HG02938 (cell line): ENCODE data around the gene DUS4L.
"Not testable (repeated sequence)": the region's sequence is repeated elsewhere in the genome, so short reads cannot be mapped to it uniquely, and the experiment has no call there.

Source experiments
- ATAC-seq: cut with Tn5 transposase; IDR thresholded peaks from one replicate; pipeline ENCODE4 v1.9.1; 2021; ENCODE audit warnings: mild to moderate bottlenecking, moderate library complexity; ENCODE audit not compliant: unreplicated experiment

Gene DUS4L, protein sequence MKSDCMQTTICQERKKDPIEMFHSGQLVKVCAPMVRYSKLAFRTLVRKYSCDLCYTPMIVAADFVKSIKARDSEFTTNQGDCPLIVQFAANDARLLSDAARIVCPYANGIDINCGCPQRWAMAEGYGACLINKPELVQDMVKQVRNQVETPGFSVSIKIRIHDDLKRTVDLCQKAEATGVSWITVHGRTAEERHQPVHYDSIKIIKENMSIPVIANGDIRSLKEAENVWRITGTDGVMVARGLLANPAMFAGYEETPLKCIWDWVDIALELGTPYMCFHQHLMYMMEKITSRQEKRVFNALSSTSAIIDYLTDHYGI

DNA sequence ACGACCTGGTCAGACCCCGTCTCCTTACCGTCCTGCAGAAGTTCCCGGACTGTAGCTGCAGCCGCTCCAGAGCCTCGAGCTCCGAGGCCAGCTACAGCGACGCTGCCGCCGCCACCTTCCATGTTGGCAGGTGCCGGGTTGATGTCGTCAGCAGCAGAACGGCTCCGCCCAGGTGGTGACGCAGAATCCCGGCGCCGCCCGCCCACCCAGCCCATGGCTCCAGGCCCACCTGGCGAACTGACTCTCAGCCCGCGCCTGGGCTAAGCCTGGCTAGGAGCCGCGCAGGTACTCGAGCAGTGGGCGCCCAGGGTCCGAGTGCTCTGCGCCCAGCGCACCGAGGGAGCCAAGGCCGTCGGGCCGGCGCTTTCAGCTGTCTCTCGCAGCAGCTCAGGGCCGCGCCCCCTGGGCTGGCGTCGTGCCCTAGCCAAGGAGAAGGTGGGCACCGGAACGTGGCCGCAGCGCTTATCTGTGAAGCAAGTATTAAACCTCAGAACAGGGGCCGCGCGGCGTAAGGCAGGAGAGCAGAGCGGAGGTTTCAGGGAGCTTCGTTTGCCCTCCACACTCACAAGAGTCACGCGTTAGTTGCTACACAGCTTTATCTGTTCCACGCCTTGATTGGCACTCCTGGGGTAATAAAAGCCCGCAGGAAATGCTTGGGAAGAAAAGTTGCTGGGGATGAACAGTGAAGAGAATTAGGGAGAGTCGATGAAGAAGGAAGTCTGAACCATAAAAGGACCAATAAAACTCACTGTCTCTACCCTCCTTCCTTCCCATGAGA is at the start of gene DUS4L, which contains the start of gene COG5:
Gene DUS4L (plus strand): TSS at position 197 of the 778 bp plus-strand sequence. CDS start 3,100 bp downstream, outside the sequence.
Gene COG5 (minus strand): TSS at position 146 of the 778 bp plus-strand sequence. CDS start 24 bp downstream, at position 122.
- ATAC-seq, result peak; percentile 94

DNA sequence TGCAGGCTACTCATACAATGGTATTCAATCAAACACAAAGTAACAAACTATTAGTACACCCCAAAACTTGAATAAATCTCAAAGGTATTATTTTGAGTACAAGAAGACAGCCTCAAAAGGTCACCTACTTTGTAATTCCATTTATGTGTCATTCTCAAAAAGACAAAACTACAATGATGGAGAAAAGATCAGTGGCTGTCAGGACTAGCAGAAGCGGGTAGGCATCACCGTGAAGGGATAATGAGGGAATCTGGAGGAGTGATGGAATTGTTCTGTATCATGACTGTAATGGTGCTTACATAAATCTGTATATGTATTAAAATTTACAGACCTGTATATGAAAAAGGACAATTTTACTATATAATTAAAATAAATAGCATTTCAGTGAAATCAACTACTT is 37.1 kb upstream of the DUS4L start:
- ATAC-seq, result no peak

DNA sequence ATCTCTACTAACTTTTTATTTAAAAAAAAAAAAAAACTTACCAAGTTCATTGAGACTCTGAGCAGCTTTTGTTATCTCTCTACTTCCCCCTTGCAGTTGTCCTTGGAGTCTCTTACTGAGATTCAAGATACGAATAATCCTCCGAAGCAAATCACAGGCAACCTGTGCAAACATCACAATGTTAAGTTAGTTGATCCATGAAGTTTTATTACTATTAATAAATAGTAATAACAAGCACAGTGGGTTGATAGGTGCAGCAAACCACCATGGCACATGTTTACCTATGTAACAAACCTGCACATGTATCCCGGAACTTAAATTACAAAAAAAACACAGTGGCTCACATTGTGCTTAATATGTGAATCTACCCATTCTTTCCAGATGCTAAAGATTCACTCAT is 36.6 kb upstream of the DUS4L start:
- no peak for ATAC-seq

GRCh38 chr7:107528461-107528860 is 35.3 kb upstream of the DUS4L start:
- no peak for ATAC-seq

DNA sequence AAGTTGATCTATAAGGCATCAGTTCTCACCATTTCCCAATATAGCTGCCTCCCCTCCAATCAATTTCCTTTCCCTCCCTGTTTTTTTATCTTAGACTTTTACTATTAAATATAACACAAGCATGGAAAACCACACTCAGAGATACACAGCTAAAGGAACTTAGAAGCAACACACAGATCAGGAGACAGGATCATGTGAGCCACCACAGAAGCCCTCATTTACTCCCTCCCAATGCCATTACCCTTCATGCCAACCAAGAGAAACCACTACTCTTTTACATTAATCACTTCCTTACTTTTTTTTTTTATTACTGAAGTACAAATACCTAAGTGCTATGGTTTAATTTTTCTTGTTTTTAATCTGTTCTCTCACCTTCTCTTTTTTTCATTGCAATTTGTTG is 33.0 kb upstream of the DUS4L start:
- no peak for ATAC-seq

- ATAC-seq, result no peak
Observed at GRCh38 chr7:107534139-107534538, 29.6 kb upstream of the DUS4L start.

DNA sequence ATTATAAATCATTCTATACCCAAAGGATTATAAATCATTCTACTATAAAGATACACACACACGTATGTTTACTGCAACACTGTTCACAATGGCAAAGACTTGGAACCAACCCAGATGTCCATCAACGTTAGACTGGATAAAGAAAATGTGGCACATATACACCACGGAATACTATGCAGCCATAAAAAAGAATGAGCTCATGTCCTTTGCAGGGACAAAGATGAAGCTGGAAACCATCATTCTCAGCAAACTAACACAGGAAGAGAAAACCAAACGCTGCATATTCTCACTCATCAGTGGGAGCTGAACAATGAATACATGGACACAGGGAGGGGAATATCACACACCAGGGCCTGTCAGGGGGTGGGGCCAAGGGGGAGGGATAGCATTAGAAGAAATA is 26.5 kb upstream of the DUS4L start:
- ATAC-seq, result not testable (repeated sequence)

- no peak for ATAC-seq
Observed at GRCh38 chr7:107538001-107538400, 25.8 kb upstream of the DUS4L start.

- ATAC-seq, result no peak
Observed at GRCh38 chr7:107543338-107543993, 20.3 kb upstream of the DUS4L start.

DNA sequence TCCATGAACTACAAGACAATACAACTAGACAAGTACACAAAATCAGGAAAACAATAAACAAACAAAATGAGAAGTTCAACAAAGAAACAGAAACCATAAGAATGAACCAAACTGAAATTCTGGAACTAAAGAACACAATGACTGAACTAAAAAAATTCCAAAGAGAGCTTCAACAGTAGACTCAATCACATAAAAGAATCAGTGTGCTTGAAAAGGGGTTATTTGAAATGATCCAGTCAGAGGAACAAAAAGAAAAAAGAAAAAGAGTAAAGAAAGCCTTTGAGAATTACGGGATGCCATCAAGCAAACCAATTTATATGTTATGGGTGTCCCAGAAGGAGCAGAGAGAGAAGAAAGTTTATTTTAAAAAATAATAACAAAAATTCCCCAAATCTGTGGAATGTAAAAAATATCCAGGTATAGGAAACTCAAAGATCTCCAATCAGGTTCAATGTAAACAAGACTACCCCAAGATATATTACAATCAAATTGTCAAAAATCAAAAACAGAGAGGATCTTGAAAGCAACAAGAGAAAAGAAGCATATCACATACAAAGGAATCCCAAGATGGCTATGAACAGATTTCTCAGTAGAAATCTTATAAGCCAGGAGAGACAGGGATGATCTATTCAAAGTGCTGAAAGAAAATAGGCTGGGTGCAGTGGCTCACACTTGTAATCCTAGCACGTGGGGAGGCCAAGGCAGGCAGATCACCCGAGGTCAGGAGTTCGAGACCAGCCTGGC is 18.8 kb upstream of the DUS4L start:
- no peak for ATAC-seq

DNA sequence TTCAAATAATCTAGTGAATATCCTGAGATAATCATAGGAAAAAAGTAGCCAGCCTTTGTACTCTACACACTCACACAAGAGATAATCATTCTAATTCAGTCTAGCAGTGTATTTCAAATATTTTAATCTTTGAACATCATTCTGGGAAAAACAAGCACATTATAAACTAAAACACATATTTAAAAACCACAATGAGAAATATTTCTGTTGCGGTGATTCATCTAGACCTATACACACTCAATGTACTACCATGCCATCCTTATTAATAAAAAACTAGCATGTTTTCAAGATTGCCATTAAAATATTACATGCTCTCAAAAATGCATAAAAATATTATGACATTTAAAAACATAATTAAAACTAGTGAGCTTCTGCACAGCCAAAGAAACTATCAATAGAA is 11.8 kb upstream of the DUS4L start:
- no peak for ATAC-seq

DNA sequence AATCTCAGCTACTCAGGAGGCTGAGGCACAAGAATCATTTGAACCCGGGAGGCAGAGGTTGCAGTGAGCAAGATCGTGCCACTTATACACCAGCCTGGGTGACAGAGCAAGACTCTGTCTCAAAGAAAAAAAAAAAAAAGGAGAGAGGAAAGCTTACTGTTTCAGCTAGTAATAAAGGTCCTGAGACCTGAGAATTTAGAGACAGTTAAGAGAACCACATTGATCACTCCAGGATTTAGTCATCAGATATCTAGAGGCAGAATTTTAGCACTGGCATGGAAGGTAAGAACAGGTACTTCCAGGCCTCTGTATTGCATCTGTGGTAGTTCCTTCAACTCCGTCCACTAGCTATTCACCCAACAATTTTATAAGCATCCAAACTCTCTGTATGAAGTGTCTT is 7.9 kb upstream of the DUS4L start:
- ATAC-seq, result no peak

DNA sequence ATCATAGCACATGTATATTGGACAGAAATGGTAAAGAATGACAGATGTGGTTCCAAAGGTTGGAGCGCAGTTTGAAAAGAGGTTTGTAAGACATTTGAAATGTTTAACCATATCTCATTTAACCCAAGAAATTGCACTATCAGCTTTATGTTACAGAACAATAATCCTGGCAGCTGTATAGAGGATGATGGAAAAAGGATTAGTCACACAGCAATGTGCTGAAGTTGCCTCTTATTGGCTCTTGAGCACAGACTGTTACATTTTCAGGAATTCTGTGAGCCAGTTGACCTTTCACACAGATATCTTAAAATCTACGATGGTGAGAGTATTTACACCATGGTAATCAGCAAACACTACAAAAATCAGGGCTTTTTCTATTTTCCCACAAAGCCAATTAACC is 3.9 kb upstream of the DUS4L start:
- no peak for ATAC-seq

GRCh38 chr7:107560898-107561516 is 2.8 kb upstream of the DUS4L start:
- ATAC-seq, result no peak

DNA sequence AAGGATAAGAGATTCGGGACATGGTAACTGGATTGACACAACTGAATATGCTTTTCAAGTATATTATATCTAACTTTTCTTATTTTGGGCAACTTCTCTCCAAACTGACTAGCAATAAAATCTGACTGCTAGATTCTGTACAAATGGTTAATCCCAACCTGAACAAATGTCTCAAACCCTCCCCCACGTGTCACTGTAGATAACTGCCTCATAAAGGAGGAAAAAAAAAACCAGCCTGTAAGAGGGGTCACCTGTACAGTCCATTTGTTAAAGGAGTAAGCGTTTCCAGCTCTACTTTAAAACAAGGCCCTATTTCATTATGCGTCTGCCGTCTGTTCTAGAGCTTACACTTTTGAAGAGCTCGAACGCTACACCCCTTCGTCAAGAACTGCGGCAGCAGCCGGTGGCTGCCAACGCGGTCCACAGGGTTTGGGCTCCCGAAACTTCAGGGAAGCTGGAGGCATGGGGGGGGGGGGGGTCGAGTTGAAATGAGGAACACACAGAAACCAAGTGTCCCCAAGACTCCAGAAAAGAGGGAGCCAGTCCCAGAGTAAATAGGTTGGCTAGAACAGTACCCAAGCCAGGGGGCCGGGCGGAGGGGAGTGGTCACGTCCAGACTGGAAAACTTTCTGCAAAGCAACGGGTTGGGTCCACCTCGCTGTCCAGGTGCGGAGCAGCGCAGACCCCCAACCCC is 543 bp upstream of the DUS4L start:
- peak; percentile 48 for ATAC-seq

DNA sequence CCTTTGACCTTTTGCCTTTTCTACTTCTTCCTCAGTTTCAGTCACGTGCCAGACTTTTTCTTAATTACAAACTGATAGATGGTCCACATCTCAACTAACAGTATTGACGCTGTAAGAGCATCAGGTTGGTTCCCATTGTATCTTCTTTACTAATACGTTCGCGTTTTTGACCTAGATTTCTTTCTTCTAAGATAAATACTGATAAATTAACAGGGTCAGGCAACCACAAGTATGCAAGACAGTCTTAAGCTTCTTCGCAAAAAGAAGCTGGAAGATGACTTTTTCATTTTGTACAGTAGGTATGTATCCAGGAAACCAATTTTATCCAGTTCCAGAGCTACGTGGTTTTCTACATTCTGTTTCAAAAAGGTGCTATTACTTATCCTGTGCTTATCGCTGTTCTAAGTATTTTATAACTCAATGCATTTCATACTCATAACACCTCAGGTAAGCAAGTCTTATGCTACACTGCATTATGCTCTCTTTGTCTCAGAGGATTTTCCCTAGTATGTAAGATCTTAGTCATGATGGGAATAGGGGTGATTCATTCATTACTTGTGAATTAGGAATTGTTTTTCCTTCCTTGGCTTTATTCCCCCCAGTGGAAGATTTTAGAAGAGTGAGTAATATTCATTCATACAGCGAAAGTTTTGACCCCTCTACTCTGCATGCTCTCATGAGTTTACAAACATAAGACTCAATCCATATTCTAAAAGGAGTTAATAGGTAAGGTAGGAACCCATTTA is 955 bp downstream of the DUS4L start:
- no peak for ATAC-seq

DNA sequence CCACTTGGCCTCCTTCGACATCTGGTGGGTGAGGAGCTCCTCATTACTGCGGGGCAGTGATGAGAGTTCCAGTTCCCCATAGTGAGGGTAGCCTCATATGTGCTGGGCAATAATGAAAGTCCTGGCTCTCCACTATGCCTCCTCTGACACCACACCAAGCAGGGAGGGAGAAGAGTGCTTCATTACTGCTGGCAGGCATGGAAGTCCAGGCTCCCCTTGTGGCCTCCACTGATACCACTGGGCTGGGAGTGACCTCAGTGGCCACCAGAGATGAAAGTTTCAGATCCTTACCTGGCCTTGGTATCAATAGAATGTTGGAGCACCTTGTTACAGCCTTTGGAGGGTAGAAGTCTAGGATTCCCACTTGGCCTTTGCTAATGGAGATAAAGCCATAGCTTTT is 6.5 kb downstream of the DUS4L start:
- ATAC-seq, result no peak

- no peak for ATAC-seq
Observed at GRCh38 chr7:107573537-107573936, 9.8 kb downstream of the DUS4L start.

DNA sequence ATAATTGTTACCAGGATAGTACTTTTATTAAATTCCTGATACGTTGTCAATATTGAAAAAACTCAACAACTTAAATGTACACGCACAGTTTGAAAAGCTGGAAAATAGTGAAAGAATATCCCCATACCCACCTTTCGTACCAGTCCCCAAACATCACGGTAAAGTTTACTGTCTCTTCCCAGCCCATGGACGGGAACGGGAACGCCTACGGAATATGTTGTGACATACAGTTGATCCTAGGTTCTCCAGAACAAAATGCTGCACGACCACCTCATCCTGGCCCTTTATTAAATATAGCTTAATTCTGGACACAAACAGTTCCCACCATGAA is 15.7 kb downstream of the DUS4L start:
- no peak for ATAC-seq
